Tibial nerve (tissue), 4 donors: ENCODE measurements around the gene GALNS. TPM values are rescaled to one million over a fixed set of nuclear protein-coding genes. Genes with fewer than 3 reads are reported as not detected.

ENCODE experiments used
- DNase-seq, 2 donors: peaks; one replicate each; pipeline ENCODE4 v3.0.0-alpha.2; 2019; ENCODE audit warnings: low spot score in 2 of 2
- H3K27ac ChIP-seq, 4 donors: fragments of 200-600 bp; sonication (generic) in 3 of 4; one replicate each; pipeline ENCODE4 v1.5.1; 2017 to 2019; ENCODE audit warnings: mild to moderate bottlenecking in 1 of 4
- H3K27me3 ChIP-seq, 2 donors: fragments of 200-600 bp; sonication (generic) in 1 of 2; one replicate each; pipeline versions ENCODE4 v1.5.1 to v1.6.0; 2017 to 2019
- H3K36me3 ChIP-seq, 3 donors: fragments of 200-600 bp; sonication (generic); one replicate each; pipeline ENCODE4 v1.5.1; 2018 to 2019
- H3K4me1 ChIP-seq, 4 donors: fragments of 200-600 bp; sonication (generic) in 3 of 4; one replicate each; pipeline ENCODE4 v1.5.1; 2017 to 2019
- H3K4me3 ChIP-seq, 4 donors: fragments of 200-600 bp; sonication (generic) in 3 of 4; one replicate each; pipeline ENCODE4 v1.5.1; 2017 to 2019; ENCODE audit warnings: mild to moderate bottlenecking in 1 of 4, moderate library complexity in 1 of 4
- H3K9me3 ChIP-seq, 4 donors: fragments of 200-600 bp; sonication (generic) in 3 of 4; one replicate each; pipeline ENCODE4 v1.5.1; 2017 to 2019
- CTCF ChIP-seq, 5 experiments: fragments of 200-600 bp in 3 of 5; fragments of 450-650 bp in 2 of 5; sonication (generic) in 3 of 5; IDR thresholded peaks; one replicate each; pipeline ENCODE4 v1.5.1; 2016 to 2019; ENCODE audit warnings: antibody characterized with exemption in 5 of 5, mild to moderate bottlenecking in 3 of 5, moderate library complexity in 2 of 5
- EP300 ChIP-seq, 2 donors: sonication (generic); formaldehyde crosslinking; IDR thresholded peaks; one replicate each; pipeline ENCODE4 v1.6.1; 2017; ENCODE audit warnings: antibody characterized with exemption in 2 of 2, mild to moderate bottlenecking in 1 of 2
- POLR2A ChIP-seq, 2 donors: fragments of 450-650 bp; IDR thresholded peaks; one replicate each; pipeline ENCODE4 v1.6.1; 2017; ENCODE audit warnings: antibody characterized with exemption in 2 of 2, mild to moderate bottlenecking in 2 of 2, moderate library complexity in 2 of 2
- WGBS, 2 donors: methylation state at CpG; one replicate each; pipeline ENCODE4 v1.1.5; 2018; 5-methylcytosine and 5-hydroxymethylcytosine counted together
- total RNA-seq, 4 donors: library from RNA; depleted of rRNA; stranded (reverse); fragments of >200 nt; gene quantifications; one replicate each; pipeline ENCODE4 v1.1.0, GENCODE V29; 2016

GALNS gene
- total RNA-seq, 4 donors from 2014 or later = 15.1 to 80.1 (median 43.2) TPM

GRCh38 chr16:88803264-88803987, 53.3 kb downstream of the GALNS start, which contains the start of gene CDT1:
CDT1 (plus strand) TSS chr16:88803789; CDS start chr16:88803832, 43 bp downstream.
- Histone ChIP-seq H3K4me3 (peak within 1 kb of the TSS; percentile 68 to 72 (median 72)), H3K4me1 (peaks cover 0 to 30% (median 14%) of the 10 kb centered on the region in 4 donors), H3K27me3 (no peaks in the 10 kb centered on the region), H3K27ac (peak within 1 kb of the TSS; percentile 75 to 85 (median 80)), H3K36me3 (peaks cover 0 to 24% (median 0%) of the 10 kb centered on the region in 3 donors), H3K9me3 (no peaks in the 10 kb centered on the region)
- DNase-seq = peak; percentile 53 to 67
- WGBS, 2 donors = 0 to 1% methylated on average over 26 to 54 of the region's 98 CpGs
- TF ChIP-seq POLR2A (IDR thresholded peaks at IDR 0.05) = peak; percentile 77 to 85
- peak in 1 of 2 donors; percentile 67 for TF ChIP-seq EP300 (IDR thresholded peaks at IDR 0.05)
- peak in 1 of 5 experiments; percentile 40 for TF ChIP-seq CTCF (IDR thresholded peaks at IDR 0.05)

DNA sequence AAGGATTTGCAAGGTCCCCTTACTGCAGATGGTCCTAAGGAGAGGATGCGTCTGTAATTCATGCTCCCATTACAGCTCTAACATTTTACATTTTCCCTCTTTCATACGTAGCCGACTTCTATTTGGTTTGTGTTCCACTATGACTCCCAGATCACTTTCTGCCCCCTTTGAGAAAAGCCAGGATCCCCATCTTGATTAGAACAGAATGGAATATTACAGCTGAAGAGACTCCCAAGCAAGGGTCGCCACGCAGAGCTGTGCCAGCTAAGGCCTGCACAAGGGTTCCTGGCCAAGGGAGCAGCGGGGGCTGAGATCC, 56.5 kb downstream of the GALNS start:
- Histone ChIP-seq H3K4me1 (peaks cover 0 to 30% (median 14%) of the 10 kb centered on the region in 4 donors), H3K4me3 (no peak overlapping the region), H3K9me3 (no peaks in the 10 kb centered on the region), H3K36me3 (peaks cover 0 to 7% (median 0%) of the 10 kb centered on the region in 3 donors), H3K27ac (no peak overlapping the region), H3K27me3 (no peaks in the 10 kb centered on the region)
- no peak for DNase-seq
- 82 to 90% methylated on average over 6 of the region's 6 CpGs for WGBS, 2 donors
- TF ChIP-seq EP300 (IDR thresholded peaks at IDR 0.05) (no peak), POLR2A (IDR thresholded peaks at IDR 0.05) (no peak), CTCF (IDR thresholded peaks at IDR 0.05) (no peak)

GRCh38 chr16:88799569-88800276, 57.0 kb downstream of the GALNS start:
- Histone ChIP-seq H3K27ac (no peak overlapping the region), H3K4me1 (peaks cover 0 to 26% (median 13%) of the 10 kb centered on the region in 4 donors), H3K27me3 (no peaks in the 10 kb centered on the region), H3K9me3 (no peaks in the 10 kb centered on the region), H3K36me3 (peaks cover 0 to 7% (median 0%) of the 10 kb centered on the region in 3 donors), H3K4me3 (no peak overlapping the region)
- no peak for DNase-seq
- WGBS, 2 donors = 79% methylated on average over 15 to 17 of the region's 17 CpGs
- TF ChIP-seq POLR2A (IDR thresholded peaks at IDR 0.05) = no peak
- TF ChIP-seq CTCF (IDR thresholded peaks at IDR 0.05) = no peak
- TF ChIP-seq EP300 (IDR thresholded peaks at IDR 0.05) = no peak

DNA sequence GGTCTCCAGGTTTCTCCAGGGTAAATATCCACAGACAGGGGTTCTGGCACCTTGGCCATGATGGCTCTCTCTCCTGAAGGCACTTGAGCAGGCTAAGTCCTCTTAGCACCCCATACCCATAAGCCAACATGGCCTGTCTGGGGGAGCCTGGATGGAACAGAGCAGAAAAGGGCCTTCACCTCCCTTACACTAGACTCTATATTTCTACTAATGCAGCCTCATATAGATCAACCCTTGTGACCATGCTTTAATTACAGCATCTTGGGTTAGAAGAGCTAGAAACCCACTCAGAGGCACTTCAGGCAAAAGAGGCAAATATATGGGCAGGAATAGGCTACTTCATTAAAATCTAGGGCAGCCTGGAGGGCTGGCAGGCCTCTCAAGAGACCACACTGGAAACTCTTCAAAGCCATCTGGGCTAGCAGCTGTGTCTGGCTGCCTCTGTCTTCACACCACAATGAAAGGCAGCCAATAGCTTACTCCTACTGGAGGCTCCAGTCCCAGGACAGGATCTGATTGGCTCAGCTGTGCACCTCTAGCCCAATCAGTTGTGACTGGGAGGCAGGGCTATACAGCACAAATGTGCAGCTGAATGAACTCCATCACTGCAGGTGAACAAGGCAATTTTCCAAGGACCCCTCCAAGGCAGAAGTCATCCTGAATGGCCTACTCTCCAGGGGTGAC, 57.8 kb downstream of the GALNS start:
- TF ChIP-seq POLR2A (IDR thresholded peaks at IDR 0.05) = no peak
- no peak for TF ChIP-seq EP300 (IDR thresholded peaks at IDR 0.05)
- no peak for TF ChIP-seq CTCF (IDR thresholded peaks at IDR 0.05)
- no peak overlapping the region for H3K4me3 ChIP-seq
- H3K27me3 ChIP-seq = no peaks in the 10 kb centered on the region
- no peak for DNase-seq
- H3K9me3 ChIP-seq = no peaks in the 10 kb centered on the region
- H3K27ac ChIP-seq = no peak overlapping the region
- H3K4me1 ChIP-seq = peaks cover 0 to 18% (median 4%) of the 10 kb centered on the region in 4 donors
- peaks cover 0 to 7% (median 0%) of the 10 kb centered on the region in 3 donors for H3K36me3 ChIP-seq
